Transverse colon (tissue), 4 donors: ENCODE measurements around the gene ADCY2.

ENCODE experiments used
- EP300 ChIP-seq: sonication (generic); formaldehyde crosslinking; IDR thresholded peaks from one replicate; pipeline ENCODE4 v1.6.1; 2017; ENCODE audit warnings: antibody characterized with exemption, low read depth
- POLR2A ChIP-seq: fragments of 450-650 bp; IDR thresholded peaks from one replicate; pipeline ENCODE4 v1.6.1; 2016; ENCODE audit warnings: antibody characterized with exemption, mild to moderate bottlenecking, moderate library complexity
- POLR2AphosphoS5 ChIP-seq, 3 donors: sonication (generic); formaldehyde crosslinking; IDR thresholded peaks; one replicate each; pipeline ENCODE4 v1.6.1; 2016; ENCODE audit warnings: antibody characterized with exemption in 3 of 3
- TF ChIP-seq, protein P1 (sequence below), 5 experiments: fragments of 200-600 bp in 3 of 5; fragments of 450-650 bp in 2 of 5; sonication (generic) in 3 of 5; IDR thresholded peaks; 1 replicate in 2 of 5; 2 replicates in 3 of 5; pipeline ENCODE4 v1.5.1; 2016 to 2017; ENCODE audit warnings: antibody characterized with exemption in 5 of 5, inconsistent platforms in 3 of 5, mild to moderate bottlenecking in 2 of 5, moderate library complexity in 1 of 5

DNA sequence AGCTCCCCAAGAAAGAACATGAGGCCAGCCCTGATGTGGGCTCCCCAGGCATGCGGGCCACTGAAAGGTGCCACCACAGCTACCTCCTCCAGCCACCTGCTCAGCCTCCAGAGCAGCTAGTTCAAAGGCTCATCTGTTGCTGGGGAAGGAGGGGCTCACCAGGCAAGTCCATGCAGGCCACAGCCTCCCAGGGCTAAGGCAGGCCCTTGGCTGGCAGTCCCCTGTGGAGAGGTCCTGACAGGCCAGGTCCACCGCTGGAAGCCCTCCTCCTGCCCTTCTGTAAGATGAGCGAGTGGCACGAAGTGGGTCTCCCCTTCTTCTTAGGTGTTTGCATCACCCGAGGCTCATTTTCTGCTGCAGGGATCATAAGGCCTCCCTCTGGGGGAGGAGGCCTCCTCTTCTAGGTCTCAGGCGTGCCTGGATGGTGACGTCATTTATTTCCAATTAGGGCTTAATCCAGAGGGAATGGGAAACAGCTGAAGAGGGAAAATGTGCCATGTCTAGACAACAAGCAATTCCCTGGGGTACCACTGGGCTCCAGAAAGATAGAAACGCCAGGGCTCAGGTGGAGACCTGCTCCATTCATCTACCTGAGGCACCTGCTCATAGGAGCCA is 363.4 kb downstream of the ADCY2 start:
- TF ChIP-seq, protein P1, sequence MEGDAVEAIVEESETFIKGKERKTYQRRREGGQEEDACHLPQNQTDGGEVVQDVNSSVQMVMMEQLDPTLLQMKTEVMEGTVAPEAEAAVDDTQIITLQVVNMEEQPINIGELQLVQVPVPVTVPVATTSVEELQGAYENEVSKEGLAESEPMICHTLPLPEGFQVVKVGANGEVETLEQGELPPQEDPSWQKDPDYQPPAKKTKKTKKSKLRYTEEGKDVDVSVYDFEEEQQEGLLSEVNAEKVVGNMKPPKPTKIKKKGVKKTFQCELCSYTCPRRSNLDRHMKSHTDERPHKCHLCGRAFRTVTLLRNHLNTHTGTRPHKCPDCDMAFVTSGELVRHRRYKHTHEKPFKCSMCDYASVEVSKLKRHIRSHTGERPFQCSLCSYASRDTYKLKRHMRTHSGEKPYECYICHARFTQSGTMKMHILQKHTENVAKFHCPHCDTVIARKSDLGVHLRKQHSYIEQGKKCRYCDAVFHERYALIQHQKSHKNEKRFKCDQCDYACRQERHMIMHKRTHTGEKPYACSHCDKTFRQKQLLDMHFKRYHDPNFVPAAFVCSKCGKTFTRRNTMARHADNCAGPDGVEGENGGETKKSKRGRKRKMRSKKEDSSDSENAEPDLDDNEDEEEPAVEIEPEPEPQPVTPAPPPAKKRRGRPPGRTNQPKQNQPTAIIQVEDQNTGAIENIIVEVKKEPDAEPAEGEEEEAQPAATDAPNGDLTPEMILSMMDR (IDR thresholded peaks at IDR 0.05), result no peak
- TF ChIP-seq POLR2AphosphoS5 (IDR thresholded peaks at IDR 0.05), result no peak
- no peak for TF ChIP-seq POLR2A
- no peak for TF ChIP-seq EP300
